Fibroblast of lung (primary cell): ENCODE results near the gene HYAL1.

Experiments used
- CTCF ChIP-seq, 2 donors: IDR thresholded peaks in 1 of 2; conservative IDR thresholded peaks in 1 of 2; 1 replicate in 1 of 2; 2 replicates in 1 of 2; pipeline ENCODE4 v1.5.1; 2011 to 2012; ENCODE audit warnings: low read length in 2 of 2, control low read depth in 1 of 2, inconsistent platforms in 1 of 2, low read depth in 1 of 2, mild to moderate bottlenecking in 1 of 2
- EZH2 ChIP-seq: IDR thresholded peaks from 2 replicates; pipeline ENCODE4 v1.5.1; 2012; ENCODE audit warnings: low read length, control low read depth, mild to moderate bottlenecking; ENCODE audit errors: missing control alignments

GRCh38 chr3:50288387-50289007 is 14.9 kb downstream of the HYAL1 start:
- TF ChIP-seq CTCF (conservative IDR thresholded peaks at IDR 0.05 in 1 of 2, IDR thresholded peaks at IDR 0.05 in 1 of 2; ENCODE audit: low read depth in 1 of 2, low read length in 2 of 2) (no peak), EZH2 (no peak)
